ENCODE measurements around the gene TMEM163. TPM values are rescaled to one million over a fixed set of nuclear protein-coding genes. Genes with fewer than 3 reads are reported as not detected.

The TMEM163 gene
- total RNA-seq, 2 donors from 2014 or later = 0.24 TPM; not detected in 1

DNA sequence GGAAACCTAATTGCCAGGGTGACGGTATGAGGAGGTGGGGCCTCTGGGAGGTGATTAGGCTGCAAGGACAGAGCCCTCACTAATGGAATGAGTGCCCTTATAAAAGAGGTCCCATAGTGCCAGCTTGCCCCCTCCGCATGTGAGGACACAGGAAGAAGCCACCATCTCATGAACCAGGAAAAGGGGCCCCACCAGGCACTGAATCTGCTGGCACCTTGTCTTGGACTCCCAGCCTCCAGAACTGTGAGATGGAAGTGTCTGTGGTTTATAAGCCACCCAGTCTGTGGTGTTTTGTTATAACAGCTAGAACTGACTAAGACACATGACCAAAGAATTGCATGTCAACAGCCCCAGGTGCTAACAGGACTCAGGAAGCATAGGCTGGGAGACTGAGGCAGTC is 250.6 kb downstream of the TMEM163 start:
- H3K36me3 Mint-ChIP-seq (ENCODE audit: low read depth) = no peaks in the 10 kb centered on the region
- H3K4me1 Mint-ChIP-seq = no peaks in the 10 kb centered on the region
- no peaks in the 10 kb centered on the region for H3K27me3 ChIP-seq (ENCODE audit: control insufficient read depth, insufficient read depth, low read length, poor library complexity, severe bottlenecking)
- WGBS, 2 experiments (ENCODE audit: insufficient coverage in 1 of 2, insufficient read length in 1 of 2) = 86 to 94% methylated on average over 1 to 2 of the region's 2 CpGs
- no peaks in the 10 kb centered on the region for H3K4me1 ChIP-seq (ENCODE audit: control insufficient read depth, insufficient read depth, low read length)
- H3K9me3 Mint-ChIP-seq = peaks cover 4% of the 10 kb centered on the region
- TF ChIP-seq, protein P1, sequence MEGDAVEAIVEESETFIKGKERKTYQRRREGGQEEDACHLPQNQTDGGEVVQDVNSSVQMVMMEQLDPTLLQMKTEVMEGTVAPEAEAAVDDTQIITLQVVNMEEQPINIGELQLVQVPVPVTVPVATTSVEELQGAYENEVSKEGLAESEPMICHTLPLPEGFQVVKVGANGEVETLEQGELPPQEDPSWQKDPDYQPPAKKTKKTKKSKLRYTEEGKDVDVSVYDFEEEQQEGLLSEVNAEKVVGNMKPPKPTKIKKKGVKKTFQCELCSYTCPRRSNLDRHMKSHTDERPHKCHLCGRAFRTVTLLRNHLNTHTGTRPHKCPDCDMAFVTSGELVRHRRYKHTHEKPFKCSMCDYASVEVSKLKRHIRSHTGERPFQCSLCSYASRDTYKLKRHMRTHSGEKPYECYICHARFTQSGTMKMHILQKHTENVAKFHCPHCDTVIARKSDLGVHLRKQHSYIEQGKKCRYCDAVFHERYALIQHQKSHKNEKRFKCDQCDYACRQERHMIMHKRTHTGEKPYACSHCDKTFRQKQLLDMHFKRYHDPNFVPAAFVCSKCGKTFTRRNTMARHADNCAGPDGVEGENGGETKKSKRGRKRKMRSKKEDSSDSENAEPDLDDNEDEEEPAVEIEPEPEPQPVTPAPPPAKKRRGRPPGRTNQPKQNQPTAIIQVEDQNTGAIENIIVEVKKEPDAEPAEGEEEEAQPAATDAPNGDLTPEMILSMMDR (conservative IDR thresholded peaks at IDR 0.05) = no peak
- H3K27me3 Mint-ChIP-seq (ENCODE audit: insufficient read depth) = peaks cover 1% of the 10 kb centered on the region
- no peak overlapping the region for H3K4me3 ChIP-seq (ENCODE audit: low read length)
- no peaks in the 10 kb centered on the region for H3K9me3 ChIP-seq (ENCODE audit: control insufficient read depth, low read length)
- H3K4me3 Mint-ChIP-seq = no peak overlapping the region
- H3K27ac ChIP-seq (ENCODE audit: low read depth, low read length) = no peak overlapping the region
- no peak overlapping the region for H3K27ac Mint-ChIP-seq
- H3K36me3 ChIP-seq (ENCODE audit: control insufficient read depth, insufficient read depth, low read length) = no peaks in the 10 kb centered on the region
- no peak for DNase-seq
- no peak overlapping the region for H3K9ac ChIP-seq (ENCODE audit: extremely low read depth, low read length, poor library complexity, severe bottlenecking)

DNA sequence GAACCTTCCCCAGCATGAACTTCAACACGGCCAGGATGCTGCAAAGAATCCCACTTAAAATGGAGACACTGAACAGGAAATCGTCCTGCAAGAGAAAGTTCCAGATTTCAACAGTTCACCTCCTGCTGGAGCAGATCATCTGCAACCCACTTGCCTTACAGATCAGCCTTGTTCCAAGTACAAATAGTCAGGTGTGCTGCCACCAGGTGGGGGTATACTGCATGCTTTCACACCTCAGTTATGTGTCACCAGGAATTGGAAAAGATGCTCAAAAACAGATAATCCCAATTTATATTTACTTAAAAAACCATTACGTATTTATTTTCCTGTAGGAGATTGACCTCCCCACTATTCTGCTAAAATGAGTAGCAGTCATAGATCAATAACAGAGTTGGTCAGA is 252.7 kb downstream of the TMEM163 start:
- H3K27ac ChIP-seq (ENCODE audit: low read depth, low read length) = no peak overlapping the region
- no peaks in the 10 kb centered on the region for H3K4me1 Mint-ChIP-seq

DNA sequence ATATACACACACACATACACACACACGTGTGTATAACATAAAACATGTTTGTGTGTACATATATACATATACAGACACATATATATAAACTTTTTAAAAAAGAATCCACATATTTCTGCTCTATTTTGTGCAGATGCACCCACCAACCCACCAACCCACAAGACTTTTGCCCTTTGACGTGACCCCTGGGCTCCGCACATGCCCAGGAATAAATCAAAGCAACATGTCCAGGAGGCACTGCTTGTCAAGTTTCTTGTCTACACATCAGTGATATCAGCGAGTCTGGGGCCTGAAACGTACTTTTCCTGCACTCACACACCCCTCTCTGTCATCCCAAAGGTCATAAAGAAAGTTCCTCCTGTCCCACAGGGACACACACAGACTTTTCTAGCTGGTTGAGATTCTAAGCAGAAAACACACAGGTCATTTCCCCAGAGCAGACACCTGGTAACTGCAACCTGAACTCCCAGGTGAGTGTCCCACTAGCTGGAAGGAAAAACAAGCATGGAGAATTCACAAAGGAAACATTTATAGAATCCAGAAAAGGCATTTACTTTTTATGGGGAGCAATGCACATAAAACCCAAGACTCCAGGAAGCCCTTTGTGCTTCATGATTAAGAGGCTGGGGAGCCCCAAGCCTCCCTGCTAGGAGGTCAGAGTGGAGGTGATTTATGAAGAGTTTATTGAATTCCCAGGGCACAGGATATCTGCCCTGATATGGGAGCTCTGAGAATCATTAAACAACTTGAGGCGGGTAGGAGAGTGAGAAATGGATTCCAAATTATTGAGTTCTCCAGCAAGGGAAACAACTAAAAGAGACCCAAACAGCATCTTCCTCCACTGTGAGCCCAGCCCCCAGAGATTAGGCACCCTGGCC is 253.3 kb downstream of the TMEM163 start:
- WGBS, 2 experiments (ENCODE audit: insufficient coverage in 1 of 2, insufficient read length in 1 of 2) = 89 to 97% methylated on average over 4 to 5 of the region's 6 CpGs
- Histone ChIP-seq H3K4me3 (ENCODE audit: low read length) (no peak overlapping the region), H3K4me1 (ENCODE audit: control insufficient read depth, insufficient read depth, low read length) (no peaks in the 10 kb centered on the region), H3K36me3 (ENCODE audit: control insufficient read depth, insufficient read depth, low read length) (no peaks in the 10 kb centered on the region), H3K9ac (ENCODE audit: extremely low read depth, low read length, poor library complexity, severe bottlenecking) (no peak overlapping the region), H3K9me3 (ENCODE audit: control insufficient read depth, low read length) (no peaks in the 10 kb centered on the region), H3K27ac (ENCODE audit: low read depth, low read length) (no peak overlapping the region), H3K27me3 (ENCODE audit: control insufficient read depth, insufficient read depth, low read length, poor library complexity, severe bottlenecking) (no peaks in the 10 kb centered on the region)
- H3K4me3 Mint-ChIP-seq = no peak overlapping the region
- no peak overlapping the region for H3K27ac Mint-ChIP-seq
- H3K9me3 Mint-ChIP-seq = no peaks in the 10 kb centered on the region
- H3K36me3 Mint-ChIP-seq (ENCODE audit: low read depth) = no peaks in the 10 kb centered on the region
- DNase-seq = no peak
- no peaks in the 10 kb centered on the region for H3K4me1 Mint-ChIP-seq
- TF ChIP-seq, protein P1 (conservative IDR thresholded peaks at IDR 0.05) = no peak
- H3K27me3 Mint-ChIP-seq (ENCODE audit: insufficient read depth) = peaks cover 1% of the 10 kb centered on the region

More for the DNA sequence above, 252.7 kb downstream of the TMEM163 start:
- WGBS, 2 experiments (ENCODE audit: insufficient coverage in 1 of 2, insufficient read length in 1 of 2) = 67 to 74% methylated on average over 3 of the region's 3 CpGs
- Mint-ChIP-seq H3K4me3 (no peak overlapping the region), H3K27ac (no peak overlapping the region), H3K27me3 (ENCODE audit: insufficient read depth) (peaks cover 1% of the 10 kb centered on the region), H3K9me3 (no peaks in the 10 kb centered on the region), H3K36me3 (ENCODE audit: low read depth) (no peaks in the 10 kb centered on the region)
- no peaks in the 10 kb centered on the region for H3K27me3 ChIP-seq (ENCODE audit: control insufficient read depth, insufficient read depth, low read length, poor library complexity, severe bottlenecking)
- H3K4me1 ChIP-seq (ENCODE audit: control insufficient read depth, insufficient read depth, low read length) = no peaks in the 10 kb centered on the region
- H3K9me3 ChIP-seq (ENCODE audit: control insufficient read depth, low read length) = no peaks in the 10 kb centered on the region
- H3K36me3 ChIP-seq (ENCODE audit: control insufficient read depth, insufficient read depth, low read length) = no peaks in the 10 kb centered on the region
- DNase-seq = peak; percentile 80
- no peak overlapping the region for H3K4me3 ChIP-seq (ENCODE audit: low read length)
- TF ChIP-seq, protein P1 (conservative IDR thresholded peaks at IDR 0.05) = peak; percentile 79
- H3K9ac ChIP-seq (ENCODE audit: extremely low read depth, low read length, poor library complexity, severe bottlenecking) = no peak overlapping the region
